Activated CD4-positive, alpha-beta T cell treated with anti-CD3 and anti-CD28 coated beads, Interleukin-2, amount 50 U/mL, for 24 hours (primary cell): Measurements from ENCODE around the gene GLYAT.

Experiments
- DNase-seq, 2 donors: peaks; one replicate each; pipeline ENCODE4 v3.0.0-alpha.2; 2020; ENCODE audit warnings: low read depth in 1 of 2, low spot score in 1 of 2

GLYAT gene, protein sequence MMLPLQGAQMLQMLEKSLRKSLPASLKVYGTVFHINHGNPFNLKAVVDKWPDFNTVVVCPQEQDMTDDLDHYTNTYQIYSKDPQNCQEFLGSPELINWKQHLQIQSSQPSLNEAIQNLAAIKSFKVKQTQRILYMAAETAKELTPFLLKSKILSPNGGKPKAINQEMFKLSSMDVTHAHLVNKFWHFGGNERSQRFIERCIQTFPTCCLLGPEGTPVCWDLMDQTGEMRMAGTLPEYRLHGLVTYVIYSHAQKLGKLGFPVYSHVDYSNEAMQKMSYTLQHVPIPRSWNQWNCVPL

DNA sequence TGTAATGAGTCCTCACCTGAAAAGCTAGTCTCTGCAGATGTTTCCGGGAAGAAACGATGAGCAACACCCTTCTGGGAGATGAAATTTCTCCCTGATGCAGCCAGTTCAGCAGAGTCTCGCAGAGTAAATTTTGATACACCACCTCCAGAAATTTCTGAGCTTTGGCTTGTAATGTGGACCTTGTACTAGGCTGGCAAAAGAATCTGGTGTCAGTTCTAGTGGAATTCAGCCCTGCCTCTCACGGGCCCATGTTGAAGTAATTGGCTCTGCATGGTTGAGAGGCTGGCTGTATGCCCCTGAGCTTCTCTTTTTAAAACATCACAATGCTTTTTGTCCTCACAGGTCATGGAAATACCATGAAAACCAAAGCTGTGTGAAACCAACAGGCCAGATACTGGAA is at the start of gene GLYAT:
TSS of gene GLYAT (minus strand) at position 125 of the 400 bp plus-strand sequence. CDS start 7,447 bp downstream, outside the sequence.
- DNase-seq, result no peak

- DNase-seq, result no peak
Observed at GRCh38 chr11:58781345-58781744, 49.6 kb upstream of the GLYAT start.

- no peak for DNase-seq
Observed at GRCh38 chr11:58780578-58780977, 48.8 kb upstream of the GLYAT start.

DNA sequence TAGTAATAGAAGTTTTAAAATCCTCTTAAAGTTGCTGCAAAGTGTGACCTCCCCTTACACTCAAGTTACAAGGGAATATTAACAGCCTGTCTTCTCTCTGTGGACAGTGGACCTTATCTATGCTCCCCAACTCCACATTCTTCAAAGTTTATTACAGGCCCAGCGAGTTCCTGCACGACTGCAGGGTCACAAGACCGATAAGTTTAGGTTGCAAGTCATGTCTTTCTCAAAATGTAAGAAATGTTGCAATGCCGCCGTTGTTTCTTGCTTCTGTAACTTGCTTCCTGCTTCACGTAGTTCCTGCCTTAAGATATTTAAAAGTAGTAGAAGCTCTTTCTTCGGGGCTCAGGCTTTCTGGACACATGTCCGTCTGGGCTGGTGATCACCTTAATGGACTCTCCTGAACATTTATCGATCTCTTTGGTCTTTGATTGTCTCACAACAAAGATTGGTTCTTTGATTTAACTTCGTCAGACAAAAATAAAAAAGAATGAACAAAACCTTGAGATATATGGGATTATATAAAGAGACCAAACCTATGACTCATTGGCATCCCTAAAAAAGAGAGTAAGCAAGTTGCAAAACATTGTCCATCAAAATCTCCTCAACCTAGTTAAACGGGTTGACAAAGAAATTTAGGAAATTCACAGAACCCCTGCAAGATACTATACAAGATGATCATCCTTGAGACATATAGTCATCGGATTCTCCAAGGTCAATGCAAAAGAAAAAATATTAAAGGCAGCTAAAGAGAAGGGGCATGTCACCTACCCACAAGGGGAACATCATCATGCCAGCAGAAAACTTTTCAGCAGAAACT is 45.4 kb upstream of the GLYAT start:
- no peak for DNase-seq

DNA sequence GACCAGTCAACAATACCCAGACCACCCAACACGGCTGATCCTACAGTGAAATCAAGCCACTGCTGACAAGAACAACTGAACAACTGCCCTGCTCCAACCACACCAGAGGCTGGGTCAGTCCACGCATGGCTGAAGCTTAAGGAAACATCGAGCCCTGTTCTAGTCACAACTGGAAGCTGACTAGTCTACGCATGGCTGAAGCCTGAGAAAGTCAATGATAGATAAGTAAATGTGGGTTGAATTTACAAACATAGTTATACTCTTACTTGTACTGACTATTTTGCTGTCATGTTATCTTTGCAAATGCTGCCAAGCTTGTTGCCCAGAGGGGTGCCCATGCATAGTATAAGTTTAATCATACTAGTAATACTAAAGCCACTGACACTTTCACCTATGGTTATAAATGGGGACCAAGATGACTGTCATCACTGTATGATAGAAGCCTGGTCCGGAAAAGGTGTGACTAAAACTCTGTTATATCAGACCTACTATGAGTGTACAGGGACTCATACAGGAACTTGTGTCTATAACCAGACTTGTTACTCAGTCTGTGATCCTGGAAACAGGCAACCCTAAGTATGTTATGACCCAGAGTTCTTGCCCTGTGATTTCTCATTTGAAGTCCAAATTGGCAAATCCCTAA is 43.4 kb upstream of the GLYAT start:
- no peak for DNase-seq

GRCh38 chr11:58774164-58774593 is 42.4 kb upstream of the GLYAT start:
- no peak for DNase-seq

DNA sequence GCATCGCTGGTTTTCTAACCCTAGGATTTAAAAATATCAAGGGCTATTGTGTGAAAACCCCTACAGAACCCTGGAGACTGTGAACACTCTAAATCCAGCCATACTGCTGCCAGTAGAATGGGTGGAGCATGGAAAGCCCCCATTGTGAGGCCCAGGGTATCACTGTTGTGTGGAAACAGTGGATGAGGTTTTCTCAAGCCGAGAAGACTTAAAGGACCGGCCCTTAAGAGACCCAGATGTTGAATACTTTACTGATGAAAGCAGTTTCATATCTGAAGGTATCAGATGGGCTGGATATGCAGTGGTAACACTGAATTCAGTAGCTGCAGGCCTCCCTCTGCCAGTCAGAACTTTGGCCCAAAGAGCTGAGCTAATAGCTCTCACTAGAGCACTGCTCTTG is 41.6 kb upstream of the GLYAT start:
- DNase-seq, result no peak

DNA sequence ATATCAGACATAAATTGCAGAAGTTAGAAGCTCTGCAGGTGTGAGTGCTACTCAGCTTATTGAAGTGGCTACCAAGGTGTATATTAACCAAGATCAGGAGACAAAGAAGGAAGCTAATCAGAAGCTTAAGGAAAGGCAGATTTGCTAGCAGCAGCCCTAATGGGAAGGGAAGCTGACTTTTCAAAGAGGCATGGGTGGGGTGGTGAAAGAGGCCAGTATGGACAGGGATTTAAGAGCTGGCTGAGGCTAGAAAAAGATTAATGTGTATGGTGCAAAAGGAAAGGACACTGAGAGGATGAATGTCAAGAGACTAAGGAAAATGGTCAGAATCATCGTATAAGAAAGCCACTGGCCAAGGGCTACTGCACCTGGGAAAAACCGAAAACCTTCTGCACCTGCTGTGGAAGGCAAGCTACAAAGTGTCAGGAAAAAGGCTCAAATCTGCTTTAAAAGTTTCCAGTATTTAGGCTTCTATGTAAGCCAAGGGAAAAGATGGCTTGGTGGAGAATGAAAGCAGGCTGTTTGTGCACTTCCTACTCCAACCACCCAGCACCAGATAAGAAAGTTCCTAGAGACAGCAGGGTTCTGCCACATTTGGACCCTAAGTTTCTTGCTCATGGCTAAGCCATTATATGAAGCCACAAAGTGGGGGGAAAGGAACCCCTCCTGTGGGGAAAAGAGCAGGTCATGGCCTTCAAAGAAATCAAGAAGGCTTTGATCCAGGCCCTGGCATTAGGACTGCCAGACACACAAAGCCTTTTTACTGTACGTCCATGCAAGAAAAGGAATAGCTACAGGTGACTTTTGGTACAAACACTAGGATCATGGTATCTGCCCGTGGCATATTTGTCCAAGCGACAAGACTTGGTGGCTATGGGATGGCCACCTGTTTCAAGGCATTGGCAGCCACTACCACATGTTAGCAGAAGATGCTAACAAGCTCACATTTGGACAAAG is 40.9 kb upstream of the GLYAT start:
- DNase-seq, result no peak

GRCh38 chr11:58771458-58771855 is 39.7 kb upstream of the GLYAT start:
- DNase-seq, result no peak

GRCh38 chr11:58770627-58771457 is 39.1 kb upstream of the GLYAT start:
- no peak for DNase-seq

DNA sequence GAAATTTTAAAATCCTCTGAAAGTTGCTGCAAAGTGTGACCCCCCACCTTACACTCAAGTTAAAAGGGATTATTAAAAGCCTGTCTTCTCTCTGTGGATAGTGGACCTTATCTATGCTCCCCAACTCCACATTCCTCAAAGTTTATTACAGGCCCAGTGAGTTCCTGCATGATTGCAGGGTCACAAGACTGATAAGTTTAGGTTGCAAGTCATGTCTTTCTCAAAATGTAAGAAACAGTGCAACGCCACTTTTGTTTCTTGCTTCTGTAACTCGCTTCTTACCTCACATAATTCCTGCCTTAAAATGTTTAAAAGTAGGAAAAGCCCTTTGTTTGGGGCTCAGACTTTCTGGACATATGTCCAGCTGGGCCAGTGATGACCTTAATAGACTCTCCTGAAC is 38.4 kb upstream of the GLYAT start:
- DNase-seq, result no peak

GRCh38 chr11:58769308-58769707 is 37.6 kb upstream of the GLYAT start:
- no peak for DNase-seq

DNA sequence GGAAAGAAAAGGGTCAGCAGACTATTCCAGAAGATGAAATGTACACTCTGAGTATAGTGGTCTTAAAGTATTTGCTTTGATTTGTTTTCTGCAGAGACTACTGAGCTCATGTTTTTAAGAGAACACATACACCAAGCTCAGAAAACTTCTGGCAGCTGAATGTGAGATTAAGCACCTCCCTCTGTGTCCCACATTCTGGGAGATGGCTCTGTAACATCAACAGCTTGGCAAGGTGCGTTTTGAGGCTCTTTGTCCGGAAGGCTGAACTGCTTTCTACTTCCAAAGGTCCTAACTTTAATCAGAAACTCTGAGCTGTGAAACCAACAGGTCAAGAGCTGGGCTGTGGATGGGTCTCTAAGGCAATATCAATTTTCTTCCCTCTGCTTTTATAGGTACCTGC is 36.4 kb upstream of the GLYAT start:
- DNase-seq, result no peak

GRCh38 chr11:58765078-58765477 is 33.3 kb upstream of the GLYAT start:
- no peak for DNase-seq

DNA sequence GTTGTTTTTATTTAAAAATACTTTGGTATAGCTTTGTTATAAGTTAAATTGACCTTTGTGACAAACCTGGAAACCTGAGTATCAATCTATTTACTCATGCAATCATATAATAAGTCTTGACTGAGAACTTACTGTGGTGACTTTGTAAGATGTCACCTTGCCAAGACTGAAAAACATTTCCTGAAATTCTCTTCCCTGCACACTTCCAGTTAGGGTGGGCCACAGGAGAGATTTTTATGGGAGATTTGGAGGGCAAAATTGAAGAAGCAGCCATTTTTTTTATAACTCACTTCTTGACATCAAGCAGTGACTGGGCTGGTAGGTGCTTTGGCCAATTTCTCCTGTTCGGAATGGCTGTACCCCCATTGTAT is 31.4 kb upstream of the GLYAT start:
- DNase-seq, result no peak

DNA sequence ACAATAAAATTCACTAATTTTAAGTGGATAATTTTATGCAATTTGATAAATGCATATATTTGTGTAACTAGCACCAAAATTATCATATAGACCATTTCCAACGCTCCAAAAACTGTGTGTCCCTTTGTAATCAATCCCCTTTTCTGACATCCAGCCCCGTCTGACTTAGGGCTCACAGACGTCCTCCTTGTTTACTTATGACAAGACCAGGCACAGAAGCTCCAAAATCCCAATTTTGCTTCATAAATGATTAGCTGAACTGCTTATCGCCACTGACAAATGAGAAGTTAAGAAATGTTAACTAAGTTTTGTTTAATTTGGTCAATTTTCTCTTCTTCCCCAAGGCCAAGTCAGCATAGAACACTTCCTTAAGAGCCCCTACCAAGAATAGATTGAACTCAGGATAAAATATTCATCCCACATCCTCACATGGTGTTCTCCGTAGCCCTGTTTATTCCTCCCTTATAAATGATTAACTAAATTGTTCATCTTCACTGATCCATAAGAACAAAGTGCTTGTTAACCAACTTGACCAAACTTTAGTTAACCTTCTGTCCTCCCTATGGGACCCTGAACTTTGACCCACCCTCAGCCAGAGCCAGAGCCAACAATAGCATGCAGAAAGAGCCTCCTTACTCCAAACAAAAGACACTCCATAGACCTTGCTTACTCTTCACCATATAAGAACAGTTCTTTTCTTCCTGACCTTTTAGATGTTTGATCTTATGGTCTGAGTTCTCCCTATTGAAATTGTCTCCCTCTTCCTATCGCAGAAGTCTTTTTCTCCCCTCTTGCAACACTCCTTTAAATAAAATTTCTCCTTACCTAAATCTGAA is 30.8 kb upstream of the GLYAT start:
- DNase-seq, result no peak

GRCh38 chr11:58757439-58757838 is 25.7 kb upstream of the GLYAT start:
- DNase-seq, result no peak

- DNase-seq, result no peak
Observed at GRCh38 chr11:58745705-58746364, 14.1 kb upstream of the GLYAT start.
